ENCODE measurements around the gene SPTBN4.
"Not testable (repeated sequence)": the region's sequence is repeated elsewhere in the genome, so short reads cannot be mapped to it uniquely, and the experiment has no call there.

The SPTBN4 gene

GRCh38 chr19:40457953-40458596 is 8.7 kb upstream of the SPTBN4 start:
- DNase-seq (ENCODE audit: insufficient read length) (no peak), FAIRE-seq (no peak)
- TF ChIP-seq POLR2AphosphoS5 (IDR thresholded peaks at IDR 0.05; ENCODE audit: low read depth, low read length), result no peak
- TF ChIP-seq POLR2A (IDR thresholded peaks at IDR 0.05; ENCODE audit: low read depth, low read length), result no peak
- TF ChIP-seq TAF1 (IDR thresholded peaks at IDR 0.05; ENCODE audit: borderline replicate concordance, low read depth, low read length), result no peak

GRCh38 chr19:40458597-40458974 is 8.2 kb upstream of the SPTBN4 start:
- no peak for FAIRE-seq
- TF ChIP-seq POLR2AphosphoS5 (IDR thresholded peaks at IDR 0.05; ENCODE audit: low read depth, low read length) (no peak), POLR2A (IDR thresholded peaks at IDR 0.05; ENCODE audit: low read depth, low read length) (no peak), TAF1 (IDR thresholded peaks at IDR 0.05; ENCODE audit: borderline replicate concordance, low read depth, low read length) (no peak)
- no peak for DNase-seq (ENCODE audit: insufficient read length)

- FAIRE-seq, result no peak
- TF ChIP-seq TAF1 (IDR thresholded peaks at IDR 0.05; ENCODE audit: borderline replicate concordance, low read depth, low read length) (no peak), POLR2AphosphoS5 (IDR thresholded peaks at IDR 0.05; ENCODE audit: low read depth, low read length) (no peak), POLR2A (IDR thresholded peaks at IDR 0.05; ENCODE audit: low read depth, low read length) (no peak)
- DNase-seq (ENCODE audit: insufficient read length), result no peak
Measured at GRCh38 chr19:40460185-40460584, 6.6 kb upstream of the SPTBN4 start.

GRCh38 chr19:40461669-40462221 is 5.1 kb upstream of the SPTBN4 start:
- FAIRE-seq, result no peak
- no peak for DNase-seq (ENCODE audit: insufficient read length)
- TF ChIP-seq POLR2A (IDR thresholded peaks at IDR 0.05; ENCODE audit: low read depth, low read length) (no peak), POLR2AphosphoS5 (IDR thresholded peaks at IDR 0.05; ENCODE audit: low read depth, low read length) (no peak), TAF1 (IDR thresholded peaks at IDR 0.05; ENCODE audit: borderline replicate concordance, low read depth, low read length) (no peak)

GRCh38 chr19:40463587-40464037 is 3.2 kb upstream of the SPTBN4 start:
- not testable (repeated sequence) for DNase-seq (ENCODE audit: insufficient read length); FAIRE-seq

- DNase-seq (ENCODE audit: insufficient read length), result no peak
- no peak for TF ChIP-seq TAF1 (IDR thresholded peaks at IDR 0.05; ENCODE audit: borderline replicate concordance, low read depth, low read length)
- TF ChIP-seq POLR2AphosphoS5 (IDR thresholded peaks at IDR 0.05; ENCODE audit: low read depth, low read length), result no peak
- TF ChIP-seq POLR2A (IDR thresholded peaks at IDR 0.05; ENCODE audit: low read depth, low read length), result no peak
- FAIRE-seq, result peak; percentile 48
Measured at GRCh38 chr19:40464059-40465024, 2.5 kb upstream of the SPTBN4 start.

- FAIRE-seq, result no peak
- no peak for TF ChIP-seq POLR2A (IDR thresholded peaks at IDR 0.05; ENCODE audit: low read depth, low read length)
- TF ChIP-seq POLR2AphosphoS5 (IDR thresholded peaks at IDR 0.05; ENCODE audit: low read depth, low read length), result no peak
- no peak for TF ChIP-seq TAF1 (IDR thresholded peaks at IDR 0.05; ENCODE audit: borderline replicate concordance, low read depth, low read length)
- no peak for DNase-seq (ENCODE audit: insufficient read length)
Measured at GRCh38 chr19:40465025-40465556, 1.7 kb upstream of the SPTBN4 start.

- TF ChIP-seq TAF1 (IDR thresholded peaks at IDR 0.05; ENCODE audit: borderline replicate concordance, low read depth, low read length), result 0 out of 2 replicates have a peak, but pooled peaks have one; percentile 23
- peak; percentile 68; the same call in 1 of the 2 replicates for TF ChIP-seq POLR2A (IDR thresholded peaks at IDR 0.05; ENCODE audit: low read depth, low read length)
- TF ChIP-seq POLR2AphosphoS5 (IDR thresholded peaks at IDR 0.05; ENCODE audit: low read depth, low read length), result peak; percentile 49; the same call in 1 of the 2 replicates
- DNase-seq (ENCODE audit: insufficient read length) (peak; percentile 89), FAIRE-seq (peak; percentile 98)
Measured at GRCh38 chr19:40465557-40466218, 1.1 kb upstream of the SPTBN4 start, which contains the start of gene BLVRB. TSS of gene BLVRB (minus strand) at chr19:40465745. CDS start at chr19:40465688, 57 bp downstream.

GRCh38 chr19:40466219-40466984 is 399 bp upstream of the SPTBN4 start:
- FAIRE-seq, result peak; percentile 27
- DNase-seq (ENCODE audit: insufficient read length), result no peak
- TF ChIP-seq POLR2A (IDR thresholded peaks at IDR 0.05; ENCODE audit: low read depth, low read length) (no peak), TAF1 (IDR thresholded peaks at IDR 0.05; ENCODE audit: borderline replicate concordance, low read depth, low read length) (no peak), POLR2AphosphoS5 (IDR thresholded peaks at IDR 0.05; ENCODE audit: low read depth, low read length) (no peak)

GRCh38 chr19:40469011-40469410 is 2.2 kb downstream of the SPTBN4 start:
- DNase-seq (ENCODE audit: insufficient read length) (no peak), FAIRE-seq (no peak)
- no peak for TF ChIP-seq POLR2AphosphoS5 (IDR thresholded peaks at IDR 0.05; ENCODE audit: low read depth, low read length)
- TF ChIP-seq TAF1 (IDR thresholded peaks at IDR 0.05; ENCODE audit: borderline replicate concordance, low read depth, low read length), result no peak
- TF ChIP-seq POLR2A (IDR thresholded peaks at IDR 0.05; ENCODE audit: low read depth, low read length), result no peak
